Measurements from ENCODE around the gene BSDC1.

Gene BSDC1

DNA sequence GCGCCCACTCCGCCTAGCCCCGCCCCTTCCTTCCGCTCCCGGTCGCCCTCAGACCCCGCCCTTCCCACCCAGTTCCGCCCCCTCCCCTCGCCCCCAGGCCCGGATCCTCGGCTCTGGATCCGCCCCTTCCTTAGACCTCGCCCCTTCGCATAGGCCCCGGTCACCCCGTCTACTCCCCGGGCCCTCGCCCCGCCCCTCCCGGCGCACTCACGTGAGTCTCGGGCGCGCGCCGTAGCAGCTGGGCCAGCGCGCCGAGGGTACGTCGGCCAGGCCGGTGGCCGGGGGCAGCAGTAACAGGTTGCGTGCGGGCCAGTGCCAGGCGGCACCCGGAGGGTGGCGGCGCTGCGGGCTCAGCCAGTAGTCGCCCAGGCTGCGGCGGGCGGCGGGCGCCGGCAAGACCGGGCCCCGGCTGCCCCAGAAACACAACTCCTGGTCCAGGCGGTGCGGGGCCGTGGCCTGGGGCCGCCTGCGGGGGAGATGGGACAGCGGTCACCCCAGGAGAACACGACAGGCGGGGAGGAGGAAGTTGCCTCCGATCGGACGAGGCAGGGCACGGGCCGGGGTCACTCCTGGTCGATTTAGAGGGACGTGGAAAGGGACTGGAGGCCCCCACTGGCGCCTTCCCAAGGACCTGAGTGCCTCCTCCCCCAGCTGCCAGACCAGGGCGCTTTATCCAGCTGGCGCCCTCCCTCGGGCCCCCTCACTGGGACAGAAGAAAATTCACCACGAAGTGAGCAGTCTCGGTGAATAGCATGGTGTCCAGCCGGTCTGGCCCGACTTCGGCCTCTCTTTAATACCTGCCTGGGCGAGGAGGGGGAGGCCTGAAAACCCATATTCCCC, 42.6 kb downstream of the BSDC1 start:
- H3K4me3 ChIP-seq (ENCODE audit: low read depth, low read length), result peak overlapping the region; percentile 69
- TF ChIP-seq, protein P1, sequence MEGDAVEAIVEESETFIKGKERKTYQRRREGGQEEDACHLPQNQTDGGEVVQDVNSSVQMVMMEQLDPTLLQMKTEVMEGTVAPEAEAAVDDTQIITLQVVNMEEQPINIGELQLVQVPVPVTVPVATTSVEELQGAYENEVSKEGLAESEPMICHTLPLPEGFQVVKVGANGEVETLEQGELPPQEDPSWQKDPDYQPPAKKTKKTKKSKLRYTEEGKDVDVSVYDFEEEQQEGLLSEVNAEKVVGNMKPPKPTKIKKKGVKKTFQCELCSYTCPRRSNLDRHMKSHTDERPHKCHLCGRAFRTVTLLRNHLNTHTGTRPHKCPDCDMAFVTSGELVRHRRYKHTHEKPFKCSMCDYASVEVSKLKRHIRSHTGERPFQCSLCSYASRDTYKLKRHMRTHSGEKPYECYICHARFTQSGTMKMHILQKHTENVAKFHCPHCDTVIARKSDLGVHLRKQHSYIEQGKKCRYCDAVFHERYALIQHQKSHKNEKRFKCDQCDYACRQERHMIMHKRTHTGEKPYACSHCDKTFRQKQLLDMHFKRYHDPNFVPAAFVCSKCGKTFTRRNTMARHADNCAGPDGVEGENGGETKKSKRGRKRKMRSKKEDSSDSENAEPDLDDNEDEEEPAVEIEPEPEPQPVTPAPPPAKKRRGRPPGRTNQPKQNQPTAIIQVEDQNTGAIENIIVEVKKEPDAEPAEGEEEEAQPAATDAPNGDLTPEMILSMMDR (IDR thresholded peaks at IDR 0.05; ENCODE audit: borderline replicate concordance, insufficient read depth, low read depth, low read length), result no peak

DNA sequence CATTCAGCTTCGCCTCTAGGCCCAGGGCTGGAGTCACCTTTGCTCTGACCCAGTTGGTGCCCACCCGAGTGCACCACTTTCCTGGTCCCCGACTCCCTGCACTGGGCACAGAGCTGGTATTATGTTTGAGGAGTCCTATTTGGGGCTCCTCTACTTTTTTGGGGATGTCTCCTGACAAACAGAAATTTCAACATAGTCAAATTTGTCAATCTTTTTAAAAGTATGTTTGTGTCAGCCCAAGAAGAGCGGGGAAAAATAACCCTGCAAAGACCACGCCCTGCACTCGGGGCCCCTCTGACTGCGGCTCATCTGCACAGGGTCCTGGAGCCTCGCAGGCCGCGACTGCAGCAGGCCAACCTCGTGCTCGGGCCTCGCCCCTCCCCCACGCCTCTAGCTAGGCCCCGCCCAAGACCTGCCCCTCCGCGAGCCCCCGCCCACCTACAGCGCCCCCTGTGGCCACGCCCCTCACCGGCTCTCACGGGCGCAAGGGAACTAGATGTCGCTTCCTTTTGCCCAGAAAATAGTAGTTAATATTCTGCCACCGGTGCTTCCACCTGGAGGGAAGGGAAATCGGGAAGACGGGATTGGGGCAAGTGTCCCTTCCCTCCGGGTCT, 43.3 kb downstream of the BSDC1 start:
- H3K4me3 ChIP-seq (ENCODE audit: low read depth, low read length), result peak overlapping the region; percentile 69
- TF ChIP-seq, protein P1 (IDR thresholded peaks at IDR 0.05; ENCODE audit: borderline replicate concordance, insufficient read depth, low read depth, low read length), result peak; percentile 60

DNA sequence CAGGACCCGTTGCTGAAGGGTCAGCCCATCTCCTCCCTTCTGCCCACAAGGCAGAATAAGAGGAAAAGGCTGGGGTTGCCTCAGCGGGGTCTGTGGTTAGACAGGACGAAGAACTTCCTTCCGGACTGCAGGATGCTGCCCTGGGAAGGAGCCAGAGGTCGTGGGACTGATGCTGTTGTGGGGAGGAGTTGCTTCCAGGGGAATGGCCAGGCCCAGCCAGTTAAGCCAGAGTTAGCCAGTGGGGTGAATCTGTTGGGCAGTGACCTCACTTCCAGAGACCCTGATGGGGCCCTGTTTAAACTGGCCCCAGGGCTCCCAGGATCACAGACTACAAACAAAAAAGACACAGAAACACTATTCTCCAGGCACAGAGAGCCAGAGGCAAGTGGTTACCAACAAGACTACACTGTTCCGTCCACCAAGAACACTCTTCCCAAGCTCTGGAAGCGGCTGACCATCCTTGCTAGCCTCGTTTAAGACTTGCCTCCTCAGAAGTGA, 45.0 kb downstream of the BSDC1 start:
- H3K4me3 ChIP-seq (ENCODE audit: low read depth, low read length), result no peak overlapping the region
- TF ChIP-seq, protein P1 (IDR thresholded peaks at IDR 0.05; ENCODE audit: borderline replicate concordance, insufficient read depth, low read depth, low read length), result no peak

DNA sequence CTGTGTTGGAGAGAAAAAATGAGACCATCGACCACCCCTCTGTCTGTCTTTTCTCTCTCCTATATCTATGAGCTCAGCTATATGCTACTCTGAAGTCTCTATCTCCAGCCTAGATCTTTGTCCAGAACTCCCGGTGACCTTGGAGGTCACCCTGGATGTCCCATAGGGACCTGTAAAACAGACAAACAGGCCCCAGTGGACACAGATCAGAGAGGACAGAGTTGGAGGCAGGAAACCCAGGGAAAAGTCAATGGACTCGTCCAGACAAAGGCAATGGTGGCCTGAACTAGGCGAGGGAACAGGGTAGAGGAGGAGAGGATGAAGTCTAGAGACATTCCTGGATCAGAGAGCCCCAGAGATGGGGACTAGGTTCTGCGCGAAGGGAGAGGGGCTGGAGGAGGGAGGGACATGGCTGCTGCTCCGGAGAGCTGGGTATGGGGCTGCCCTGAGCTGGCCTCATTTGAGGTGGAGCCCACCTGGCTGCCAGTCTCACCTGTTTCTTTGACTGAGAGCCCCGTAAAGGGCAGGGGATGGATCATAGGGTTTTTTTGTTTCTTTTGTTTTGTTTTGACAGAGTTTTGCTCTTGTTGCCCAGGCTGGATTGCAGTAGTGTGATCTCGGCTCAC, 47.6 kb downstream of the BSDC1 start:
- no peak overlapping the region for H3K4me3 ChIP-seq (ENCODE audit: low read depth, low read length)
- TF ChIP-seq, protein P1 (IDR thresholded peaks at IDR 0.05; ENCODE audit: borderline replicate concordance, insufficient read depth, low read depth, low read length), result no peak

DNA sequence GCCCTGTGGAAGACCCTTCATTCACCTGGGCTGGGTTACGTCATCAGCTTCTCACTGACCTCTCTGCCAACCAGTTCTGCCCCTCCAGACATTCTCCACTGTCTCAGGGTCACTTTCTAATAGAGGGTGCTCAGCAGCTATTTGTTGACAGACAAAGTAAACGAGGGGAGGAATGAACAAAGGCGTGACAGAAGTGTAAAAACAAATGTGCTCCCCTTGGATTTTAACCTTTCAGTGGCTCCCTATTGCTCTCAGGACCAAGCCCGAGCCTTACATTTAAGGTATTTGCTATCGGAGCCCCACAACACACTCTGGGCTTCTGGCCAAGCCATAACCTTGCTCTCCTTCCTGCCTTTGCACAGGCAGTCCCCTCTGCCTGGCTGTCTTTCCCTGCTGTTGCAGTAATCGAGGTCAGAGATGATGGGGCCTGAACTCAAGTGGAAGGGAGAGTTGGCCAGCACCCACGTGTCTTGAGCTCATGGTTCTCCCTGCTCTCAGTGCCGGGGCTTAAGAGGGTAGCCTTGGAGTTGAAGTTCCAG, 48.9 kb downstream of the BSDC1 start:
- TF ChIP-seq, protein P1 (IDR thresholded peaks at IDR 0.05; ENCODE audit: borderline replicate concordance, insufficient read depth, low read depth, low read length), result no peak
- H3K4me3 ChIP-seq (ENCODE audit: low read depth, low read length), result no peak overlapping the region

DNA sequence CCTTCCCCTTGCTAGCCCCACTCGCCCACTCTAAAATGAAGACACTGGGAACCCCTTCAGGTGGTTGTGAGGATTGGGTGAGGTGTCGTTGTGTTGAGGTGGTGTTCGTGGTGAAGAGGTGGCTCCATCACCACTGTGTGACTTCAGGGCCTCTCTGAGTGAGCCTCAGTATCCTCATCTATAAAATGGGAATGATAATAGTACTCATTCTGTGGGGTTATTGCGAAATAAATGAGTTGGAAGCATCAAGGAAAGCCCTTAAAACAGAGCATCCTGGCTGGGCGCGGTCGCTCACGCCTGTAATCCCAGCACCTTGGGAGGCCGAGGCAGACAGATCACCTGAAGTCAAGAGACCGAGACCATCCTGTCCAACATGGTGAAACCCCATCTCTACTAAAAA, 51.5 kb downstream of the BSDC1 start:
- H3K4me3 ChIP-seq (ENCODE audit: low read depth, low read length), result no peak overlapping the region
- TF ChIP-seq, protein P1 (IDR thresholded peaks at IDR 0.05; ENCODE audit: borderline replicate concordance, insufficient read depth, low read depth, low read length), result no peak

Measured in GM12875 (cell line).